Measurements from ENCODE around the gene NOG.
A peak's percentile ranks its signal among the peaks of the same experiment; 100 is the strongest.

Gene NOG

GRCh38 chr17:56597495-56597990 is 4.0 kb downstream of the NOG start:
- DNase-seq = peak; percentile 30

- DNase-seq = no peak
Observed at GRCh38 chr17:56598466-56598865, 5.0 kb downstream of the NOG start.

GRCh38 chr17:56599088-56599487 is 5.6 kb downstream of the NOG start:
- no peak for DNase-seq

- no peak for DNase-seq
Observed at GRCh38 chr17:56599566-56599965, 6.1 kb downstream of the NOG start.

- no peak for DNase-seq
Observed at GRCh38 chr17:56600256-56600655, 6.8 kb downstream of the NOG start.

- DNase-seq = no peak
Observed at GRCh38 chr17:56601591-56601990, 8.1 kb downstream of the NOG start.

GRCh38 chr17:56602292-56603130 is 9.0 kb downstream of the NOG start:
- DNase-seq = peak; percentile 13

- DNase-seq = no peak
Observed at GRCh38 chr17:56603486-56604238, 10.2 kb downstream of the NOG start.

GRCh38 chr17:56604691-56605290 is 11.3 kb downstream of the NOG start:
- DNase-seq = no peak

GRCh38 chr17:56608944-56609343 is 15.4 kb downstream of the NOG start:
- DNase-seq = no peak

GRCh38 chr17:56610321-56610720 is 16.8 kb downstream of the NOG start:
- no peak for DNase-seq

GRCh38 chr17:56613131-56613530 is 19.6 kb downstream of the NOG start:
- DNase-seq = no peak

- no peak for DNase-seq
Observed at GRCh38 chr17:56614522-56614921, 21.0 kb downstream of the NOG start.

GRCh38 chr17:56616239-56616638 is 22.7 kb downstream of the NOG start:
- no peak for DNase-seq

- no peak for DNase-seq
Observed at GRCh38 chr17:56623383-56623782, 29.9 kb downstream of the NOG start.

- DNase-seq = no peak
Observed at GRCh38 chr17:56624309-56624708, 30.8 kb downstream of the NOG start.

- DNase-seq = no peak
Observed at GRCh38 chr17:56624912-56625311, 31.4 kb downstream of the NOG start.

- DNase-seq = peak; percentile 5
Observed at GRCh38 chr17:56629531-56630075, 36.1 kb downstream of the NOG start.

GRCh38 chr17:56630202-56630601 is 36.7 kb downstream of the NOG start:
- DNase-seq = no peak

GRCh38 chr17:56633681-56634080 is 40.2 kb downstream of the NOG start:
- DNase-seq = no peak

- DNase-seq = no peak
Observed at GRCh38 chr17:56635641-56636040, 42.1 kb downstream of the NOG start.

- no peak for DNase-seq
Observed at GRCh38 chr17:56636265-56636664, 42.8 kb downstream of the NOG start.

GRCh38 chr17:56637254-56637653 is 43.8 kb downstream of the NOG start:
- DNase-seq = no peak

Measured in stimulated activated CD4-positive, alpha-beta T cell treated with anti-CD3 and anti-CD28 coated beads, Interleukin-15, amount 100 ng/mL, for 24 hours (primary cell).